ENCODE measurements around the gene GALNT9. TPM values are rescaled to one million over a fixed set of nuclear protein-coding genes. Genes with fewer than 3 reads are reported as not detected.

Gene GALNT9
- total RNA-seq, 4 donors from 2014 or later = 10.9 to 52.7 (median 36.7) TPM; not detected in 1

GRCh38 chr12:132204793-132205270, 124.6 kb downstream of the GALNT9 start:
- TF ChIP-seq CTCF (IDR thresholded peaks at IDR 0.05) = no peak
- ATAC-seq (ENCODE audit: low FRiP score) = no peak
- DNase-seq (ENCODE audit: low spot score) = no peak

DNA sequence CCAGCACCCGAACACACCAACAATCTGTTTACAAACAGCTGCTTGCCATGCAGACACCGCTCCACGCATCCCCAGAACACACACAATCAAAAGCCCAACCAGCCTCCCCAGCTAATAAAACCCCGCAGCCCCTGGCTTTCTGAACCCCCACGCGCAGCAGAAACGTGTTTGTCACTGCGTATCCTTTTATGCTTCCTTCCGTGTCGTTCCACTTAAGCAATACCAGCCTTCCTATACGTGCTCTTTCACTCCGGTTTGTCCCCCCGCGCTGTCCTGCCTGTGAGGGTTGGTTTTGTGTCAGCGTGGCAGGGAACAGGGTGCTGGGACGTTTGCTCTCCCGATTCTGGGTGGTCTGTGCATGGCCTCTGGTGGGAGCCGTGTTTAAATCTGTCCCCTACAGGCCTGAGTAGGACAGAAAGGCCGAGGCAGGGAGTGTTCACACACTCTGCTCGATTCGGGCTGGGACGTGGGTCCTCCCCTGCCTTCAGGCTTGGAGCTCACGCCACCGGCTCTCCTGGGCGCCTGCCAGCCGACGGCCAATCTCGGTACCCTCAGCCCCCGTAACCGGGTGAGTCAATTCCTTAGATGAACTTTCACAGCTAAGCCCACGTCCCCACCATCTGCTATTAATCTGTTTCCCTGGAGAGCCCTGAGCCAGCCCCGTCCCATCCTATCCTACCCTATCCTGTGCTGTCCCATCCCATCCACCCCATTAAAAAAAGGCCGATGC, 125.2 kb downstream of the GALNT9 start:
- DNase-seq (ENCODE audit: low spot score) (no peak), ATAC-seq (ENCODE audit: low FRiP score) (no peak)
- TF ChIP-seq CTCF (IDR thresholded peaks at IDR 0.05) = no peak

- no peak for TF ChIP-seq CTCF (IDR thresholded peaks at IDR 0.05)
- no peak for ATAC-seq (ENCODE audit: low FRiP score)
- DNase-seq (ENCODE audit: low spot score) = no peak
Observed at GRCh38 chr12:132202929-132203721, 126.3 kb downstream of the GALNT9 start.

- ATAC-seq (ENCODE audit: low FRiP score) = no peak
- no peak for DNase-seq (ENCODE audit: low spot score)
- TF ChIP-seq CTCF (IDR thresholded peaks at IDR 0.05) = no peak
Observed at GRCh38 chr12:132201391-132202120, 127.8 kb downstream of the GALNT9 start.

DNA sequence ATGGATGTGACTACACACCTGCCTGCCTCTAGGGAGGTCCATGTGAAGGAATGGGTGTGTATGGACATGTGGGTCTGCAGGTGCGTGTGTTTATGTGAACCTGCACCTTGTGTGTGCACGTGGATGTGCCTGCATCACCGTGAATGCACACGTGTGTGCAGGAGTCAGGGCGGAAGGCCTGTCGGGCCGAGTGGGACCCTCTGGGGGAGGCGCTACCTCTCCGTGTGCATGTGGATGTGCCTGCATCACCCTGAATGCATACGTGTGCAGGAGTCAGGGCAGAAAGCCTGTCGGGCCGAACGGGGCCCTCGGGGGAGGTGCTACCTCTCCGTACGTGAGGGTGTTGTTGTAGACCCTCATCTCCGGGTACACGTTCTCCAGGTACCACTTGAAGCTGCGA, 128.6 kb downstream of the GALNT9 start:
- DNase-seq (ENCODE audit: low spot score) = no peak
- TF ChIP-seq CTCF (IDR thresholded peaks at IDR 0.05) = no peak
- no peak for ATAC-seq (ENCODE audit: low FRiP score)

DNA sequence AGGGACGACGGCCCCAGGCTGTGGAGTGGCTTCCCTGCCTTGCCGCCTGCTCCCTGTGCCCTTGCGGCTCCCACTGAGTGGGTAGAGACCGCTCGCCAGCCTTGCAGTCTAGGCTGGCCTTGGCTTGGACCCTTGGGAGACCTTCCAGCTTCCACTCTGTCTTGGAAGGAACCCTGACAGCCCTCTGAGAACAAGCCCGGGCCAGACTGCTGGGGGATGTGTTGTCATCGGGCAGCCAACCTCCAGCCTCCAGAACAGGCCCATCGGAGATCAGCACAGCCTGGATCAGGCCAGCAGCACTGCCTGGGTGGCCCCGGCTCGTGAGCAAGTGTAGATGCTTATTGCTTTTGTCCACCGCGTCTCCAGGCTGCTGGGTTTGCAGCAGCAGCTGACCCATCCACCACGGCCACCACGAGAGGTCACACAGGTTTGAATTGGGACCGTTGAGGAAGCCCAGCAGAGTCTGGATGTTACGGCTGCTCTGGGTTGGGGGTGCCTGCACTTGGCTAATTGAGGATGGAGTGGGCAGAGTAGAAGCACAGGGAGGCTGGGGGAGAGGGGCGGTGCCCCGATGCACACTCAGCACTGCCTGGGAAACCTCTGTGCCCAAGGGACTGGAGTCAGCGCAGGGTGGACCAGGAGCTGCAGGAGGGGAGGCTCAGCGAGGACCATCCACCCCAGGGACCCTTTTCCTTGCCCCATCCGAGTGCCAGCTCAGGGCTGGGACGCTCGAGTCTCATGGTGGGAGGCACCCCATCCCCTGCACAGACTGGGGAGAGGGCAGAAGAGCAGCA, 129.7 kb downstream of the GALNT9 start:
- ATAC-seq (ENCODE audit: low FRiP score) (no peak), DNase-seq (ENCODE audit: low spot score) (no peak)
- TF ChIP-seq CTCF (IDR thresholded peaks at IDR 0.05) = no peak

Data from omental fat pad (tissue), 4 donors.